GM19324 (cell line): ENCODE data around the gene ZACN.

Experiments used
- ATAC-seq: cut with Tn5 transposase; IDR thresholded peaks from one replicate; pipeline ENCODE4 v1.9.1; 2021; ENCODE audit warnings: mild to moderate bottlenecking, moderate library complexity; ENCODE audit not compliant: unreplicated experiment, low FRiP score

The ZACN gene

DNA sequence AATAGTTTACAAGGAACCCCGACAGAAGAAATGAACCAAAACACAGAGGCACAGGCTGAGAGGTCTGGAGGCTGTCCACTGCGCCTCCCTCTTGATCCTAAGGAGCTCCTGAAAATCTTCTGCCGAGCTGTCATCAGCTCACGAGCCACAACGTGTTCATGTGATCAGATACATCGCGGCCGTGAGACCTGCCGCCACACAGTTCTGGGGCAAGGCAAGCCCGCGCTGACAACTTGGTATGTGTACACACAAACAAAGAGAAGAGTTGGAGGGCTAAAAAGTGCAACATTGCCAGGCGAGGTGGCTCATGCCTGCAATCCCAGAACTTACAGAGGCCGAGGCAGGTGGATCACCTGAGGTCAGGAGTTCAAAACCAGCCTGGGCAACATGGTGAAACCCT lies 17.0 kb downstream of the ZACN start:
- ATAC-seq = no peak

DNA sequence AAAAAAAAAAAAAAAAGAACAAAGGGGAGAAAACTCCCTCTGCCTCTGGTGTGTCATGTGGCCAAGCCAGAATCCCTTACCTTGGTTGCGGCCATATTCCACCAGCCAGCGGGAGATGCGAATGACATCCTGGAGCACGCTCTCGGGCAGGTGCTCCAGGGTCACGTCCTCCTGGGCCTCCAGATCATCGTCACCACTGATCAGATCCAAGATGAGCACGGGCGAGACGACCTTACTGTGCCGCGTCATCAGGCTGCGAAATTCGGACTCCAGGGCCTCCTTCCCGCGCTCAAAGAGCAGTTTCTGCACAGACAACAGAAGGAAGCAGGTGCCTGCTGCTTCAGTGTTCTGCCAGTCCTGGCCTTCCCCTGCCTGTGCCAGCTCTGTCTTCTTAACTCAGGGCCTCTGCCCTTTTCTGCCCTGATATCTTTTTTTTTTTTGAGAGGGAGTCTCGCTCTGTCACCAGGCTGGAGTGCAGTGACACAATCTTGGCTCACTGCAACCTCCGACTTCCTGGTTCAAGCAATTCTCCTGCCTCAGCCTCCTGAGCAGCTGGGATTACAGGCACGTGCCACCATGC lies 18.8 kb downstream of the ZACN start:
- no peak for ATAC-seq

DNA sequence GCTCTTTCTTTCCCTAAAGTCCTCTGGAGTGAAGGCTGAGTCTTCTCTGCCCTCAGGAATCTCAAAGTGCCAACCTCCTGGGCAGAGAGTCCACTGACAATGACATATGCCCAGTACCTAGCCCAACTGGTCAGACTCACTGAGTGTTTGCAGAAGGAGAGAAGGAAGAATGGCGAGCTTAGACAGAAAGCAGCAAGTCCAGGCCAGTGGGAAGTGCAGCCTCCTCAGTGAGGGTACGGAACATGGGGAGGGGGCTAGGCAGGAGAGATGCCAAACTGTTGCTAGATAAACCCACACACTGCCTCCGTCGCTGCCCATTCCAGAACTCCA lies 23.9 kb downstream of the ZACN start:
- ATAC-seq = no peak

DNA sequence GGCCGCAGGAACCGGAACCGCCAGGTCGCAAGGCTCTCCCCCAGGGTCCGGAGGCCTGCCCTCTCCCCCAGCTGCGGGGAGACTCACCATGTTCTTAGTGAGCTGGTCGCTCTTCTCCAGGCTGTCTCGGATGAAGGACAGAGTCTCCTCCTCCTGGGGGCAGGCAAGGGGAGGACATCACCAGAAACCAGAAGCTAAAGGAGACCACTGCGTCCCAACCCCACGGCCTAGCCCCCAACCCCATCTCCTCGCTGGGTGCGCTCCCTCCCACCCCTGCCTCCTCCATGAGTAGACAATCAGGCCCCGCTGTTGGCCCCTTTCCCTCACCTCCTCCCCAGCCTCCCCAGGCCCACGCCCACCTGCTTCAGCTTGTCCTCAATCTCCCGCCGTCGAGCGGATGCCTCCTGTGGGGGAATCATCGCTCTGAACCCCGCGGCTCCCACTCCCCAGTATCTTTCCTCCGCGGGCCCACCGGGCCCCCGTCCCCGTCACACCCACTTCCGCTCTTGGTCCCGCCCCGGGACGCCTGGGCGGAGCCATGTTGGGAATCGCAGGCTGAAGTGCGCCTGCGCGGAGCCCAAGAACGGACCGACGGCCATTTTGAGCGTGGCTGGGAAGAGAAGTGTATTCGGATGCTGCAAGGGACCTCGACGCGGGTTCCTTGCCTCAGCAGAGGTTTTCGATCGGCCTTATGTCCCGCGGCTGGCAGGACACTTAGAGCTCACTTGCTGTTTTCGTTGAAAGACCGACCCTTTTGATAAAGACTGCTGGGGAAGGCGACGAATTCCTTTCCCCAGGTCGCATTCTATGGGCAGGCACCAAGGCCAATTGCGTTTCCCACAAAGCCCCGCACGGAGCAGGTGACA lies 24.5 kb downstream of the ZACN start, which contains the start of gene EXOC7:
Gene EXOC7 (minus strand): TSS at position 514 of the 866 bp plus-strand sequence. CDS start 95 bp downstream, at position 419.
- peak; percentile 79 for ATAC-seq

DNA sequence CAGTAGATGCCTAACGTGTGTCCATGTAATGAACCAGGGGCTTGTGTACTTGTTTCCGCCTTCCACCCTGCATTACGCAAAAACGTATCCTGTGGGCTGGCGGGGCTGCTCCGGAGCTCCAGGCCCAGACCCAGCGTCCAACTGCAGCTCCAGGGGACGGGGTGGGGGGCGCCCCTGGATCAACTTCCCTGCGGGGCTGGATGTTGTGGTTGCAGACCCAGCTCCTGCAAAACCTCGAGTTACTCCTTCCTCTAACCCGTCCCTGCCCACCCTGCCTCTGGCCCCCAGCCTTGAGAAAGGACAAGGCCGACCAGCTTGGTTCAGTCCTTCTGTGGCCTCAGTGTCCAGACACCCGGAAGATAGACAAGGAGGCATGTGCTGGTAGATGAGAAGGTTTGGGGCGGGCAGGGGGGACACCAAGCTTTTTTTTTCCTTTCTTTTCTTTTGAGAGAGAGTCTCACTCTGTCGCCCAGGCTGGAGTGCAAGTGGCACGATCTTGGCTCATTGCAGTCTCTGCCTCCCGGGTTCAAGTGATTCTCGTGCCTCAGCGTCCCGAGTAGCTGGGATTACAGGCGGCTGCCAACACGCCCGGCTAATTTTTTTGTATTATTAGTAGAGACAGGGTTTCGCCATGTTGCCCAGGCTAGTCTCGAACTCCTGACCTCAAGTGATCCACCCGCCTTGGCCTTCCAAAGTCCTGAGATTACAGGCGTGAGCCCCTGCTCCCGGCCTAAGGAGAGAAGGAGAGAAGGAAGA lies 25.3 kb downstream of the ZACN start:
- ATAC-seq = no peak

DNA sequence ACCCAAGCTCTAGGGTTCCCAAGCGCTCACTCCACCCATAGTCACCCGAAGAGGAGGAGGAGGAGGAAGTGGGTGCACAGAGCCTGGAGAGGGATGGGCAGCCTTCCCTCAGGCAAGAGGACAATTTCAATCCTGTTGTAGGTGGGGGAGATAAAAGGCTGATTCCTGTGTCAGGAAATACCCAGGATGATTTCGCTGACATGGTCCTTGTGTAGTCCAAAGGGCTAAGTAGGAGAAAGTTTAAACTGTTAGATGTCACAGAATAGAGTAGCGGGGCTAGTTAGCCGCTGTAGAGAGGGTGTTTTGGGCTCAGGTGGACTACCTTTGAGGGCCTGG lies 25.9 kb downstream of the ZACN start:
- ATAC-seq = no peak

DNA sequence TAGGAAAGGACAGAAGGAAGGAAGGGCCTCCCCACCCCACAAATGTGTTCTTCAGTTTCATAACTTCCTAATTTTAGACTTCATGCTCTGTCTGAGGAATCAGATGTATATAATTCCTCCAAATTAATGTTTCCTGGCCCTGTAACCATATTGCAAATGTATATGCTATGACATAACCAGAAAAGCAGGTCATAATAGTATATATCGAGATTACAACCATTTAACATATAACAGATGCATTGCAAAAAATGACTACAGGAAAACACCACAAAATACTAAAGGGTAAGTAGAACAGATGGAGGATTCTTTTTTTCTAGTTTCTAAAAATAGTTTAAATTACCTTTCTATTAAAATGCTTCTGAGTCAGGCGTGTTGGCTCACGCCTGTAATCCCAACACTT lies 27.7 kb downstream of the ZACN start:
- ATAC-seq = no peak

DNA sequence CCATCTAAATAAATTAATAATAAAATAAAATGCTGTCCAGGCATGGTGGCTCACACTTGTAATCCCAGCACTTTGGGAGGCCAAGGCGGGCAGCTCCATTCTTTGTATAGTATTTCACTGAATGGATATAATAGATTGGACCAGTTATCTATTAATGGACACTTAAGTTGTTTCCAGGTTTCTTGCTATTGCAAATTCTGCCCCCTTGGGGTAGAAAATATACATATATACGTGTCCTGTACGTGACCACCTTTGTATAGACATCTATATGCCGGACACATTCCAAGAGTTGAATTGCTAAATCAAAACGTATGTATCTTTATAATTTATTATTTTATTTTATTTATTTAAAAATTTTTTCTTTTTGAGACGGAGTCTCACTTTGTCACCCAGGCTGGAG lies 28.5 kb downstream of the ZACN start:
- ATAC-seq = no peak

DNA sequence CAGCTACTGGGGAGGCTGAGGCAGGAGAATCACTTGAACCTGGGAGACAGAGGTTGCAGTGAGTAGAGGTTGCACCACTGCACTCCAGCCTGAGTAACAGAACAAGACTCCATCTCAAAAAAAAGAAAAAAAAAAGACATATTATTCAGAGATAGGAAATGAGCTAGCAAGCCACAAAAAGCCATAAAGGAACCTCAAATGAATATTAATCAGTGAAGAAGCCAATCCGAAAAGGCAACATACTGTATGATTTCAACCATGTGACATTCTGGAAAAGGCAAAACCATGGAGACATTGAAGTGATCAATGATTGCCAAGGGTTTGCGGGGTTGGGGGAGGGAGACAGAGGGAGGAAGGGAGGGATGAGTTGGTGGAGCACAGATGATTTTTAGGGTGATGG lies 33.0 kb downstream of the ZACN start:
- ATAC-seq = no peak

DNA sequence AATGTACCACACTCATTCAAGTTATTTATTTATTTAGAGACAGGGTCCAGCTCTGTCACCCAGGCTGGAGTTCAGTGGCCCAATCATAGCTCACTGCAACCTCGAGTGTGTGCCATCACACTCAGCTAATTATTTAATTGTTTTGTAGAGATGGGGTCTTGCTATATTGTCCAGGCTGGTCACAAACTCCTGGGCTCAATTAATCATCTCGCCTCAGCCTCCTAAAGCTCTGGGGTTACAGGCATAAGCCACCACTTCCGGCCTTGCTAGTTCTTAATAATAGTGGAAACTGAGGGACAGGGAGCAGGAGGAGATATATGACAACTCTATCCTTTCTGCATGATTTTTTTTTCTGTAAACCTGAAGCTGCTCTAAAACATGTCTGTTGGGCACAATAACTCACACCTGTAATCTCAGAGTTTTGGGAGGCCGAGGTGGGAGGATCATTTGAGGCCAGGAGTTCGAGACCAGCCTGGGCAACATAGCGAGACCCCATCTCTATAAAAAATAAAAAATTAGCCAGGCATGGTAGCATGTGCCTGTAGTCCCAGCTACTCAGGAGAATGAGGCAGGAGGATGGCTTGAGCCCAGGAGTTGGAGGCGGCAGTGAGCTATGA lies 36.3 kb downstream of the ZACN start:
- no peak for ATAC-seq

DNA sequence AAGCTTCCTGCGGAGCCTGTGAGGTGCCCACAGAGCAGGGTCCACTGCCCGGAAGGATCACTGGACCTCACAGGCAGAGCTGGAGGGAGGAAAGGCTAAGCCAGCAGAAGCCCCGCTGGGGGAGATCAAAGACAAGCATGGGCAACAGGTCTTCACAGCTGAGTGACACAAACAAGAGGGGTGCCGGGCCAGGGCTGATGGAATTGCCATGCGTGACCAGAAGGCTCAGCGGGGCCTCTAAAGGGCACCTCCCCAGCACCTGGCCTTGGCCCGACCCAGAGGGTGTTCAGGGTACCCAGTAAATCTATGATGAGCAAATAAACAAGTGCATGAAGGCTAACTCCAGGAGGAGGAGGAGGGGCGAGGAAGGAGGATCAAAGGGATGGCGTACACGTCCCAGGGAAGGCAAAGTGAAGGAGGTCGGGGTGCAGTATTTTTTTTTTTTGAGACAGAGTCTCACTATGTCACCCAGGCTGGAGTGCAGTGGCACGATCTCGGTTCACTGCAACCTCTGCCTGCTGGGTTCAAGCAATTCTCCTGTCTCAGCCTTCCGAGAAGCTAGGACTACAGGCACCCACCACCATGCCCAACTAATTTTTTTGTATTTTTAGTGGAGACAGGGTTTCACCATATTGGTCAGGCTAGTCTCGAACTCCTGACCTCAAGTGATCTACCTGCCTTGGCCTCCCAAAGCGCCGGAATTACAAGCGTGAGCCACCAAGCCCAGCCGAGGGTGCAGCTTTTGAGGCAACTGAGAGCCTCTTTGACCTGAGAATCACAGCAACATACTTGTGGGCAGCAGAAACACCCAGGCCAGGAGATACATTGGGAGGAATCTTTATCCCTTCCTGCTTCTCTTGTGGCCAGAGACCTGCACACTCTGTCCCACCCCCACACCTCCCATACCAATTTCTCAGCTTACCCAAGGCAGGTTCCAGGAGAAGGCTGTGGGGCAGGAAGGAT lies 40.7 kb downstream of the ZACN start:
- ATAC-seq = no peak

DNA sequence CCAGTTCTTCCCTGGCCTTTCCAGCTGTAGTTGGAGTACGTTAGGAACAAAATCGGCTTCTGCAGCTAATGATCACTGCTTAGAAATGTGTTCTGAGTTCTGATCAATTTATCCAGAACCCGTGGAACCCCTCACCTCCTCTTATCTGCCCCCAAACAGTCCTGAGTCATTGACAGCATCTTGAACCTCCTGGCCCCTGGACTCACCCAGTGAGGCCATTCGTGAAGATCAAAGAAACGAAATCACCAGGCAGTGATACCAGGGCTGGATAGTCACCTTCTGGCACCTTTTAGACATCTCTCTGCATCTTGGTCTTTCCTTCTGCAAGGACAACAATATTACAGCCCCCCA lies 41.7 kb downstream of the ZACN start:
- ATAC-seq = no peak

DNA sequence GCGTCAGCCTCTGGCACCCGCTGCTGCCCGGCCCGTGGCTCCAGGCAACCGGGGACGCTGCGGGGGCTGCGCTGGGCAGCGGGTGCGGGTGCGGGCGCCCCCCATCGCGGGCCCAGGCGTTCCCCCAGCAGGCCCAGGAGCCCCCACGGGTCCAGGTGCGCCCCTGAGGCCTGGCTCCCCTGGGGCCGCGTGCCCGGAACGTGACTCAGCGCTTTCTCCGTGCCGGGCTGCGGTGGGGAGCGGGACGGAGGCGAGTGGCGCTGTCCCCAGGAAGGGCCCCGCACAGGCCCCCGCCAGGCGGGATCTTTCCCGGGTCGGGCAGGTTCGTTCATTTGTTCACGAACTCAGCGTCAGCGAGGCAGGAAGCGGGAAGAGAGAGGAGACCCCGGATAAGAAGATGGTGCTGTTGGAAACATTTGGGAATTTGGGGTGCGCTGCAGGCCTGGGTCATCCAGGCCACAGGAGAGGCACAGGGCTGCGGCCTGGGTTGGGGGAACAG lies 43.0 kb downstream of the ZACN start:
- peak; percentile 11 for ATAC-seq

DNA sequence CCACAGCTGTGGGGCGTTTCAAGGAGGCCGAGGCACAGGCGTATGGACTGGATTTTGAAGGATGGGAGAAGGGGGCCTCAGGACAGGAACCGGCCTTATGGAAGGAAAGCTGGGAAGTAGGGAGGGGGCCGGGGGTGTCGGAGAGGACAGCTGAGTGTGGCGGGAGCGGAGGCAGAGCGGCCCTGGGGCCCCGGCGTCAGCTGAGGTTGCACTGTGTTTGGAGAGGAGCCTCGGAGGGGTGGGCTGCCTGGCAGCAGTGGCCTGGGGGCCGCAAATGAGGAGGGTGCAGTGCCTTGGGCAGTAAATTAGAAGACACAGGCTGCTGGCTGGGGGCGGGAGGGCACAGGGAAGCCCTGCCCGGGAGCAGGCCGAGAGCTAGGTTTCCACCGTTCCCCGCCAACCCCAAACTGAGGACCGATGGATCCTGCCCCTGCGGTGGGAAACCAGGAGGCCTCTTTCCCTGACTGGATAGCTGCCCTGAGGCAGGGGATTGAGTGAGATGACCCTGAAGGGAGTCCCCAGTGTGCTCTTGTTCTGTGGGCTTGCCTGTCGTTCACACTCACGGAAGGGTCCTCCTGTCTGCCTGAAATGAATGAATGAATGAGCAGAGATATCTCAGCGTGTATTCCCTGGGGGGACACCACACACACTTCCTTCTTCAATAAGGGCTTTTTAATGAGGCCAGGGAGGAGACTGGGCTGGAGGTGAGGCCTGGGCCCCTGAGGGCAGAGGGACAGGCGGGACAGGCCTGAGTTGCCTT lies 43.6 kb downstream of the ZACN start:
- ATAC-seq = no peak

DNA sequence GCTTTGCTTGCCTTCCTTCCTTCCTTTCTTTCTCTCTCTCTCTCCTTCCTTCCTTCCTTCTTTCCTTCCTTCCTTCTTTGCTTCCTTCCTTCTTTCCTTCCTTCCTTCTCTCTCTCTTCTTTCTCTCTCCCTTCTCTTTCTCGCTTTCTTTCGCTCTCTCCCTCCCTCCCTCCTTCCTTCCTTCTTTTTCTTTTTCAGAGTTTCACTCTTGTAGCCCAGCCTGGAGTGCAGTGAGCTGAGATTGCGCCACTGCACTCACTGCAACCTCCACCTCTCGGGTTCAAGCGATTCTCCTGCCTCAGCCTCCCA lies 44.2 kb downstream of the ZACN start:
- ATAC-seq = no peak

DNA sequence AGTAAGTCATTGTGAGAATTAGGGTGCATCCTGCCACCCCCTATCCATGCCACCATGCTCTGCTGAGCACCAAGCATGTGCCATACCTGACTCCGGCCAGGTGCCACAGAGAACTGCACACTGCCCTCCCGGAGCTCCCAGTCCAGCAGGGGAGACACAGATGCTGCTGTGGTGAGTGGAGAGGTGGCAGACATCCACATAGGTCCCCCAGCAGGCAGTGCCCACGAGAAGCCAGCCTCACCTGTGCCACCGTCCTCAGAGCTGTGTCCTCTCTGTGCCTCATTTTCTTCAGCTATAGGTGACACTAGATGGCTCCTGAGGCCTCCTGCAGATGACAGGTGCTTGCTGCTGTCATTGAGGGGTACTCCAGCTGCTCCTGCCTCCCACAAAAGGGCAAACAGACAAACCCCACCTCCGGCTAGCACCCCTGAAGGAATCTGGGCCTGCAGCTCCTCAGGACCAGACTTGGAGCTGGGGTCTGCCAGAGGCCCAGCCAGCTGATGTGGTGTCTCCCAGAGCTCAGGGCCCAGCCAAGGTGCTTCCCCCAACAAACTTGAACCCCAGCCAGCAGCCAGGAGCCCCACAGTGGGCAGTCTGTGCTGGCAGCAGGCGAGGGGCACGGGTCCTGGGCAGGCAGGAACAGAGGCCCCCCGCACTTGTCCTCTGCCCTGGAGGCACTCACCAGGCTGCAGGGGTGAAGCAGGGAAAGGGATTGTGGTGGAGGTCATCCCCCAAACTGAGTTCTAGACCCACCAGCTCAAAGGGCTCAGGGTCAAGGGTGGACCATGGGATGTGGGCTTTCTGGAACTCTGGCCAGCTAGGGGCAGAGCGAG lies 45.0 kb downstream of the ZACN start:
- no peak for ATAC-seq

DNA sequence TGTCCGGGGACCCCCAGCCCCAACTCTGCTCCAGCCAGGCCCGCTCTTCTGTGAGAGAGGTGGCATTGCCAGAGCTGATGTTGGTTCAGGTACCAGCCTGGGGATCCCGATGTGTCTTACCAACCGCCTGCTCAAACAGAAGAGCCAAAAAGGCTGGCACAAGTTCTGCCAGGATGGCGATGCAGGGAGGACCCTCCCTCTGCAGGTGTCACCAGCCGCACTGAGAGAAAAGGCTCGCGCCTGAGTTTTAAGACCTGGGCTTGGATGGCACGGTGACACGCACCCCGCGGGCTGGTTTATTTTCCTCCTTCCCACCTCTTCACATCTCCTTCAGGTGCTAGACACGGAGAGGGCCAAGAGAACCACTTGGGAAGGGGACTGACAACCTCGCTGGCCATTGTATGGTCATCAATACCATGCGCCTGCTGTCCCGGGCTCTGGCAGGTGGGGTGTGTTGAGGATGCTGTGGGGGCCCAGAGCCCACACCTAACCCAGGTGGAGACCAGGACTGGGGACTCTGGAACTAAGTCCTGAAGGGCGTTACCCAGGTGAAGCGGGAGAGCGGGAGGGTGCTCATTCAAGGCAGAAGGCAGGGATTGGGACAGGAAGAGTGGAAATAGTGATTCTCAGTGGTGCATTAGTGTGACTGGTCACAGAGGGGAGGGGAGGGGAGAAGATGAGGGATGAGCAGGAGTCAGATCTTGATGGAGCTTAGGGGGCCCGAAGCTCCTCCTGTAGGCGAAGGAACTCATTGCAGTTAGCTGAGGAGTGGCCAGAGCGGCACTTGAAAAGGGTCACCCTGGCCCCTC lies 45.8 kb downstream of the ZACN start:
- no peak for ATAC-seq

DNA sequence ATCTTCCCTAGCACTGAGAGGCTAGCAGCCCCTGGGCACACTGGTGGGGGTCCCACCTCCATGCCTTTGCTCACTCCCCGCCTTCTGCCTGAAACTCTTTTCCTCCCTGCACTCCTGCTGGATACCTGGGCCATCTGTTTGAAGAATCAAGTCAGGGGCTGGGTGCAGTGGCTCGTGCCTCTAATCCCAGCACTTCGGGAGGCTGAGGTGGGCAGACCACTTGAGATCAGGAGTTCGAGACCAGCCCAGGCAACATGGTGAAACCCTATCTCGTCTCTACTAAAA lies 46.4 kb downstream of the ZACN start:
- no peak for ATAC-seq
